Hepatocyte (in vitro differentiated cells): ENCODE measurements around the gene ZNF527.

Experiments used
- EZH2 ChIP-seq: fragments of 200-600 bp; sonication (generic); IDR thresholded peaks from 2 replicates; pipeline ENCODE4 v1.6.1; 2016; ENCODE audit warnings: antibody characterized with exemption, mild to moderate bottlenecking, borderline replicate concordance
- EZH2phosphoT487 ChIP-seq: fragments of 200-600 bp; sonication (generic); IDR thresholded peaks from one replicate; pipeline ENCODE4 v1.6.1; 2018; ENCODE audit warnings: antibody characterized with exemption, mild to moderate bottlenecking, low read depth, moderate library complexity; ENCODE audit not compliant: unreplicated experiment, severe bottlenecking
- TF ChIP-seq, protein P1 (sequence below): fragments of 200-600 bp; sonication (generic); IDR thresholded peaks from 2 replicates; pipeline ENCODE4 v1.5.1; 2016; ENCODE audit warnings: antibody characterized with exemption, mild to moderate bottlenecking; ENCODE audit not compliant: poor library complexity

DNA sequence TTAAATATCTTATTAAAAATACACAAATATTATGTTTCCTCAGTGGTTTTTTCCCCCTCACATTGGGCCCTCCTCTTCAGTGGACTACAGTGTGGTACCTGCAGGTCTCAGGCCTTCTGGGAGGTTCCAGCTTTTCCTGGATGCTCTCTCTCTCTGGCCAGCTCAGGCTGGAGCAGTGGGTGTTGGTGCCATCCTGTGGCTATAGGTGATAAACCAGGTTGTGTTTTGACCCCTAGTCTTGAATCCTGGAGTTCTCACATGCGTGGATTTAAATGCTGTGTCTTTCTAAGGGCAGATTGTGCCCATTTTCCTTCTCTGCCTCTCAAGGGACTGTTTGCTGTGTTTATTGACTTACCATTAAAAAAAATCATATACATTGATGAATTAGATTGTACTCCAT is 41.2 kb upstream of the ZNF527 start:
- TF ChIP-seq, protein P1, sequence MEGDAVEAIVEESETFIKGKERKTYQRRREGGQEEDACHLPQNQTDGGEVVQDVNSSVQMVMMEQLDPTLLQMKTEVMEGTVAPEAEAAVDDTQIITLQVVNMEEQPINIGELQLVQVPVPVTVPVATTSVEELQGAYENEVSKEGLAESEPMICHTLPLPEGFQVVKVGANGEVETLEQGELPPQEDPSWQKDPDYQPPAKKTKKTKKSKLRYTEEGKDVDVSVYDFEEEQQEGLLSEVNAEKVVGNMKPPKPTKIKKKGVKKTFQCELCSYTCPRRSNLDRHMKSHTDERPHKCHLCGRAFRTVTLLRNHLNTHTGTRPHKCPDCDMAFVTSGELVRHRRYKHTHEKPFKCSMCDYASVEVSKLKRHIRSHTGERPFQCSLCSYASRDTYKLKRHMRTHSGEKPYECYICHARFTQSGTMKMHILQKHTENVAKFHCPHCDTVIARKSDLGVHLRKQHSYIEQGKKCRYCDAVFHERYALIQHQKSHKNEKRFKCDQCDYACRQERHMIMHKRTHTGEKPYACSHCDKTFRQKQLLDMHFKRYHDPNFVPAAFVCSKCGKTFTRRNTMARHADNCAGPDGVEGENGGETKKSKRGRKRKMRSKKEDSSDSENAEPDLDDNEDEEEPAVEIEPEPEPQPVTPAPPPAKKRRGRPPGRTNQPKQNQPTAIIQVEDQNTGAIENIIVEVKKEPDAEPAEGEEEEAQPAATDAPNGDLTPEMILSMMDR = peak; percentile 20
- TF ChIP-seq EZH2 = no peak
- TF ChIP-seq EZH2phosphoT487 = no peak
